Body of pancreas (tissue), 4 donors: Measurements from ENCODE around the gene CTDSPL. TPM values are rescaled to one million over a fixed set of nuclear protein-coding genes. Genes with fewer than 3 reads are reported as not detected.
"Not testable (repeated sequence)": the region's sequence is repeated elsewhere in the genome, so short reads cannot be mapped to it uniquely, and the experiment has no call there.

Experiments
- ATAC-seq: fragments of 150-250 bp; one replicate; pipeline ENCODE4 v1.9.1; 2016
- DNase-seq, 4 donors: peaks; one replicate each; pipeline ENCODE4 v3.0.0-alpha.2; 2019
- H3K27ac ChIP-seq, 4 donors: fragments of 200-600 bp; sonication (generic); 1 replicate in 3 of 4; 2 replicates in 1 of 4; pipeline versions ENCODE4 v1.5.1 to v1.6.1; 2016 to 2019; ENCODE audit warnings: mild to moderate bottlenecking in 1 of 4, mixed read lengths in 1 of 4, moderate library complexity in 1 of 4
- H3K27me3 ChIP-seq, 2 donors: fragments of 200-600 bp; sonication (generic); one replicate each; pipeline ENCODE4 v1.6.0; 2016; ENCODE audit warnings: mild to moderate bottlenecking in 1 of 2
- H3K36me3 ChIP-seq, 2 donors: fragments of 200-600 bp; sonication (generic); replicated peaks in 1 of 2; 2 replicates each; pipeline ENCODE4 v1.5.1; 2016; ENCODE audit warnings: low read depth in 2 of 2; ENCODE audit not compliant: insufficient read depth in 1 of 2
- H3K4me1 ChIP-seq: fragments of 200-600 bp; sonication (generic); one replicate; pipeline ENCODE4 v1.6.0; 2016
- H3K4me3 ChIP-seq, 2 donors: fragments of 200-600 bp; sonication (generic); 1 replicate in 1 of 2; 2 replicates in 1 of 2; pipeline ENCODE4 v1.5.1; 2016 to 2019
- H3K9me3 ChIP-seq, 3 donors: fragments of 200-600 bp; sonication (generic); 1 replicate in 2 of 3; 2 replicates in 1 of 3; pipeline ENCODE4 v1.5.1; 2016
- CTCF ChIP-seq, 7 experiments: fragments of 450-650 bp in 4 of 7; fragments of 200-600 bp in 3 of 7; sonication (generic) in 3 of 7; IDR thresholded peaks; one replicate each; pipeline ENCODE4 v1.5.1; 2016 to 2019; ENCODE audit warnings: antibody characterized with exemption in 7 of 7
- POLR2A ChIP-seq, 3 donors: fragments of 450-650 bp; IDR thresholded peaks; one replicate each; pipeline ENCODE4 v1.6.1; 2016; ENCODE audit warnings: antibody characterized with exemption in 3 of 3, mild to moderate bottlenecking in 2 of 3
- WGBS, 2 donors: methylation state at CpG; one replicate each; pipeline ENCODE4 v1.1.5; 2017; 5-methylcytosine and 5-hydroxymethylcytosine counted together
- intact Hi-C: fragments of 100-400 bp; cut with DNase I; formaldehyde crosslinking; loops from one replicate; pipeline ENCODE4 v1.15.1; 2023
- microRNA-seq, 2 donors: library from miRNA; unstranded; fragments of <30 nt; microRNA quantifications; one replicate each; pipeline ENCODE4, GENCODE V29; 2016; ENCODE audit warnings: borderline number of aligned reads in 2 of 2, borderline replicate concordance in 2 of 2
- small RNA-seq: library from RNA; depleted of rRNA; stranded (forward); fragments of <200 nt; gene quantifications from one replicate; pipeline ENCODE3, GENCODE V24; 2016
- total RNA-seq, 2 donors: library from RNA; depleted of rRNA; stranded (reverse); fragments of >200 nt; gene quantifications; one replicate each; pipeline ENCODE4 v1.1.0, GENCODE V29; 2016

Gene CTDSPL
- total RNA-seq, 2 donors from 2014 or later = 23.6 to 25.4 TPM

GRCh38 chr3:38032328-38032865 is 170.7 kb downstream of the CTDSPL start:
- Histone ChIP-seq H3K36me3 (no peaks in the 10 kb centered on the region), H3K4me1 (peaks cover 17% of the 10 kb centered on the region), H3K4me3 (no peak overlapping the region), H3K9me3 (no peaks in the 10 kb centered on the region), H3K27me3 (no peaks in the 10 kb centered on the region), H3K27ac (no peak overlapping the region)
- DNase-seq = no peak
- TF ChIP-seq CTCF (IDR thresholded peaks at IDR 0.05) (no peak), POLR2A (IDR thresholded peaks at IDR 0.05) (no peak)
- ATAC-seq = no peak
- WGBS, 2 donors = 73 to 100% methylated on average over 1 of the region's 1 CpG
- intact Hi-C loops = no loop called here

GRCh38 chr3:38033586-38033985 is 171.9 kb downstream of the CTDSPL start:
- intact Hi-C loops, H3K27me3 ChIP-seq, H3K27ac ChIP-seq, H3K36me3 ChIP-seq, H3K4me3 ChIP-seq, DNase-seq, ATAC-seq, H3K9me3 ChIP-seq: not testable (repeated sequence)
- peaks cover 16% of the 10 kb centered on the region for H3K4me1 ChIP-seq
- 86 to 94% methylated on average over 7 of the region's 7 CpGs for whole genome bisulfite sequencing, 2 donors

Small RNAs within 50 kb of the gene (microRNA-seq; reads per million reads assigned to microRNA genes)
- gene MIR26A1 = 17.1 to 20.9 reads per million in 2 donors

Small RNAs within 50 kb of the gene (small RNA-seq; reads per million reads assigned to genes)
- gene MIR26A1 = 0.14 reads per million
- not detected for gene RF00019

Other genes starting within 250 kb of the CTDSPL start
- 10 to 100 TPM in 1 of 2 donors, 1 to 10 TPM in 1; 3.6 to 10.4 TPM for gene VILL, start 128.9 kb downstream of the CTDSPL start, total RNA-seq
- gene PLCD1, start 167.8 kb downstream of the CTDSPL start, total RNA-seq = 10 to 100 TPM in 1 of 2 donors, 1 to 10 TPM in 1; 7.9 to 12.2 TPM
- gene DLEC1, start 177.3 kb downstream of the CTDSPL start, total RNA-seq = 1 to 10 TPM in 1 of 2 donors, under 1 TPM in 1; 0.78 to 1.3 TPM